HG02943 (cell line): ENCODE data around the gene SNRPN.
"Not testable (repeated sequence)": the region's sequence is repeated elsewhere in the genome, so short reads cannot be mapped to it uniquely, and the experiment has no call there.

ENCODE experiments used
- ATAC-seq: cut with Tn5 transposase; IDR thresholded peaks from one replicate; pipeline ENCODE4 v1.9.1; 2021; ENCODE audit warnings: mild to moderate bottlenecking, low read depth, moderate library complexity; ENCODE audit not compliant: unreplicated experiment

Gene SNRPN

DNA sequence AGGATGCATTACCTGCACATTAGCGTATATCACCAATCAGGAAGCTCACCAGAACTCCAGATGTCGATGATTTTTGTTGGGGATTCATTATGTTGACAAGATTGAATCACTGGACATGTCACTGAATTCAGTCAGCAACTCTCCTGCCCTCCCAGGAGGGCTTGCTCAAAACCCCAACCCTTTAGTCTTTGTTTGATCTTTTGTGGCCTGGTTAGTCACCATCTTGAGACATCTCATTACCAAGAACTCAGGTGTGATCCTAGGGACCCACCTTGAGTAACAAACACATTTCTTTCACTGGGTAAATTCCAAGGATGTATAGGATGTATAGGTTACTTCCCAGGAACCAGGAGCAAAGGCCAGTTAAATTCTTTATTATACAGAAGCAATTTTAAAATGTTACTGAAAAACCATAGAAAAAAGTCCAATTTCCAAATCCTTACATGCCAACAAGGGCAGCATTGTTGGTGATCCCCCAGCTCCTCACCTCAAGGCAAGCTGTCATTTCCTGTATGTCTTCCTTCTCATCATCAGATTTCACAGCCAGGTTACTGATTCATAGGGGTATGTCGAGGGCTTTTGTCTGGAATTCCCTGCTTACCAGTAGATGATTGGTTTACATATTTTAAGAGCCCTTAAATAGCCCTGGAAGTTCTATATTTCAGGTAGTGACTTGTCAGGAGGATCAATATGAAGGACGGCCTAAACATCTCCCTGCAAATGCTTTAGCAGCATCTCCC, 11.7 kb downstream of the SNRPN start:
- no peak for ATAC-seq

GRCh38 chr15:24971052-24971451, 16.3 kb downstream of the SNRPN start:
- no peak for ATAC-seq

- no peak for ATAC-seq
These were observed 17.0 kb downstream of the SNRPN start for GRCh38 chr15:24971772-24972171.

GRCh38 chr15:24972707-24973106, 17.9 kb downstream of the SNRPN start:
- ATAC-seq, result not testable (repeated sequence)

- no peak for ATAC-seq
These were observed 22.1 kb downstream of the SNRPN start for GRCh38 chr15:24976932-24977331.

- no peak for ATAC-seq
These were observed 22.9 kb downstream of the SNRPN start for GRCh38 chr15:24977686-24978085.

- ATAC-seq, result no peak
These were observed 30.4 kb downstream of the SNRPN start for GRCh38 chr15:24985224-24985623.

- ATAC-seq, result no peak
These were observed 31.9 kb downstream of the SNRPN start for GRCh38 chr15:24986653-24987052.

GRCh38 chr15:25019434-25019833, 64.6 kb downstream of the SNRPN start:
- no peak for ATAC-seq

DNA sequence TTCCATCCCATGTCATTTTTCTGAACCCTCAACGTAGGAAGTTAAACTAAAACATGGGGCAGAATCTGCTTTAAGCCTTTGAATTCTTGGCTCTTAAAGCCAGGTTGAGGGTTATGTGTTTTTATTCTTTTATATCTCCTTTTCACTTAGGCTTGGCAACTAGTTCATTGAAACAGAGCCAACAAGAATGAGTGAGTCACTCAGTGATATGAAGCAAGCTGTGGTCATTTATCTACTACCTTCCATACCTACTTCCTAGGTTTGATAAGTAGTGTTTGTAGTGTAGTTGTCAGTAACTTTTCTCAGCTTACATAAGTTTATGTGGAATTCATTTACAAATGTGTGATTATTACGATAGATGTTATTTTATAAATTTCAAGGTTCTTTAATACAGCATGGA, 67.4 kb downstream of the SNRPN start:
- no peak for ATAC-seq
